Kidney epithelial cell (primary cell): Measurements from ENCODE around the gene CLIP1. TPM values are rescaled to one million over a fixed set of nuclear protein-coding genes. Genes with fewer than 3 reads are reported as not detected.
"Not testable (repeated sequence)": the region's sequence is repeated elsewhere in the genome, so short reads cannot be mapped to it uniquely, and the experiment has no call there.

ENCODE experiments used
- DNase-seq: peaks from one replicate; pipeline ENCODE4 v3.0.0-alpha.2; 2010; ENCODE audit warnings: low read depth
- H3K27me3 ChIP-seq: 2 replicates; pipeline ENCODE4 v1.6.0; 2011; ENCODE audit warnings: low read length; ENCODE audit not compliant: control insufficient read depth, insufficient read depth
- H3K36me3 ChIP-seq: 2 replicates; pipeline ENCODE4 v1.5.1; 2011; ENCODE audit warnings: low read length; ENCODE audit not compliant: control insufficient read depth, insufficient read depth
- H3K4me3 ChIP-seq: 2 replicates; pipeline ENCODE4 v1.5.1; 2011; ENCODE audit warnings: low read depth, mild to moderate bottlenecking, control low read depth, low read length
- CTCF ChIP-seq: IDR thresholded peaks from 2 replicates; pipeline ENCODE4 v1.5.1; 2011; ENCODE audit warnings: mild to moderate bottlenecking, moderate library complexity, low read length, control low read depth, inconsistent platforms; ENCODE audit not compliant: insufficient read depth, poor library complexity, severe bottlenecking
- total RNA-seq: library from RNA; depleted of rRNA; stranded (reverse); fragments of >200 nt; gene quantifications from 2 replicates; pipeline ENCODE4 v1.2.3, GENCODE V29; 2015

CLIP1 gene
- total RNA-seq, 1 donor from 2014 or later = 58.7 TPM

DNA sequence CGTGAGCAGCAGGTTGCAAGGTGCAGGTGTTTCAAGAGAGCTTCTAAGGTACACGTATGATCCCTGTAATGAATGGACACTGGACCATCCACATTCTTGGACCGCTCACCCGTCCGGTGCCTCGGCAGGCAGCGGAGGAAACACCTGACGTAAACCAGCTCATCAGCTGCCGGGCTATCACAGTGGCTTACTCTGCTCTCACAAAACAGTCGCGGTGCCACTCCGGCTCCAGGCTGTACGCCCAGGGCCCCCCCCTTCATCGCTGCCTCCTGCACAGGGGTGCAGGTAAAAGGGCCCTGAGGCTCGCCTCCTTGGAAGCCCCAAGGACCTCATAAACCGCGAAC lies 156.6 kb downstream of the CLIP1 start:
- Histone ChIP-seq H3K4me3 (peak overlapping the region; percentile 98), H3K27me3 (no peaks in the 10 kb centered on the region), H3K36me3 (no peaks in the 10 kb centered on the region)
- DNase-seq = no peak
- TF ChIP-seq CTCF = no peak

DNA sequence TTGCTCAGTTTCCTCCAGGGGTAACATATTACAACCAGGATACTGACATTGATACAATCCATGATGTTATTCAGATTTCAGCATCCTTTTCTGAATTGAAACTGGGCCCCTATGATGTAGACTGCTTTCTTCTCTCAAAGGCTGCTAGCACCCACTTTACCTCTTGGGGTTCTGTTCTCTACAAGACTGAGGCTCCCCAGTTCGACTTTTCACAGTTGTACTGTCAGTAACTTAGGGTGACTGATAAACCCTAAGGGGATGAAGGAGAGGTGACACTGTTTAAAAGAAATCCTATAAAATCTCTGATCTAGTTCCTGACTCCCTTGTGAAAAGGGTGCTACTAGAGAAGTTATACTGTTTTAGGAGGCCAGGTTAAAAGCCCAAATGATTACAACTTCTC lies 157.0 kb downstream of the CLIP1 start:
- DNase-seq = no peak
- Histone ChIP-seq H3K4me3 (peak overlapping the region; percentile 98), H3K27me3 (no peaks in the 10 kb centered on the region), H3K36me3 (no peaks in the 10 kb centered on the region)
- no peak for TF ChIP-seq CTCF

- H3K4me3 ChIP-seq, H3K27me3 ChIP-seq, H3K36me3 ChIP-seq, DNase-seq: not testable (repeated sequence)
Observed at GRCh38 chr12:122260735-122261134, 161.7 kb downstream of the CLIP1 start.

- not testable (repeated sequence) for H3K4me3 ChIP-seq, DNase-seq, H3K27me3 ChIP-seq, H3K36me3 ChIP-seq
Observed at GRCh38 chr12:122258939-122259338, 163.5 kb downstream of the CLIP1 start.

GRCh38 chr12:122258462-122258861 lies 164.0 kb downstream of the CLIP1 start:
- DNase-seq = not testable (repeated sequence)

GRCh38 chr12:122250536-122250935 lies 171.9 kb downstream of the CLIP1 start:
- no peak for TF ChIP-seq CTCF
- no peak for DNase-seq
- Histone ChIP-seq H3K36me3 (no peaks in the 10 kb centered on the region), H3K27me3 (no peaks in the 10 kb centered on the region), H3K4me3 (no peak overlapping the region)

More at GRCh38 chr12:122258462-122258861, 164.0 kb downstream of the CLIP1 start:
- H3K4me3 ChIP-seq, H3K36me3 ChIP-seq, H3K27me3 ChIP-seq: not testable (repeated sequence)

- Histone ChIP-seq H3K27me3 (no peaks in the 10 kb centered on the region), H3K4me3 (no peak overlapping the region), H3K36me3 (no peaks in the 10 kb centered on the region)
- no peak for DNase-seq
- no peak for TF ChIP-seq CTCF
Observed at GRCh38 chr12:122250047-122250446, 172.4 kb downstream of the CLIP1 start.
